WERI-Rb-1 (cell line): ENCODE results near the gene NDUFA3.

Experiments used
- DNase-seq: peaks from one replicate; pipeline ENCODE4 v3.0.0-alpha.2; 2020
- H3K27ac ChIP-seq: fragments of 250-450 bp; sonication (Bioruptor Pico); 2 replicates; pipeline ENCODE4 v1.5.1; 2020; ENCODE audit warnings: mild to moderate bottlenecking, moderate library complexity
- H3K27me3 ChIP-seq: fragments of 250-450 bp; sonication (Bioruptor Pico); 2 replicates; pipeline ENCODE4 v1.5.1; 2021; ENCODE audit warnings: mild to moderate bottlenecking, low read depth, moderate library complexity; ENCODE audit not compliant: insufficient read depth, severe bottlenecking
- H3K36me3 ChIP-seq: fragments of 250-450 bp; sonication (Bioruptor Pico); 2 replicates; pipeline ENCODE4 v1.5.1; 2020; ENCODE audit warnings: mild to moderate bottlenecking, moderate library complexity
- H3K4me3 ChIP-seq: 2 replicates; pipeline ENCODE4 v1.5.1; 2011; ENCODE audit warnings: low read depth, mild to moderate bottlenecking, control low read depth, low read length
- H3K9me3 ChIP-seq: fragments of 250-450 bp; sonication (Bioruptor Pico); 2 replicates; pipeline ENCODE4 v1.5.1; 2021; ENCODE audit warnings: mild to moderate bottlenecking, moderate library complexity; ENCODE audit not compliant: severe bottlenecking
- TF ChIP-seq, protein P1 (sequence below): IDR thresholded peaks from 2 replicates; pipeline ENCODE4 v1.5.1; 2011; ENCODE audit warnings: low read depth, mild to moderate bottlenecking, control low read depth, inconsistent platforms, low read length

The NDUFA3 gene

GRCh38 chr19:54152878-54153524 is 50.3 kb downstream of the NDUFA3 start:
- DNase-seq = no peak
- H3K36me3 ChIP-seq = peaks cover 95% of the 10 kb centered on the region
- TF ChIP-seq, protein P1, sequence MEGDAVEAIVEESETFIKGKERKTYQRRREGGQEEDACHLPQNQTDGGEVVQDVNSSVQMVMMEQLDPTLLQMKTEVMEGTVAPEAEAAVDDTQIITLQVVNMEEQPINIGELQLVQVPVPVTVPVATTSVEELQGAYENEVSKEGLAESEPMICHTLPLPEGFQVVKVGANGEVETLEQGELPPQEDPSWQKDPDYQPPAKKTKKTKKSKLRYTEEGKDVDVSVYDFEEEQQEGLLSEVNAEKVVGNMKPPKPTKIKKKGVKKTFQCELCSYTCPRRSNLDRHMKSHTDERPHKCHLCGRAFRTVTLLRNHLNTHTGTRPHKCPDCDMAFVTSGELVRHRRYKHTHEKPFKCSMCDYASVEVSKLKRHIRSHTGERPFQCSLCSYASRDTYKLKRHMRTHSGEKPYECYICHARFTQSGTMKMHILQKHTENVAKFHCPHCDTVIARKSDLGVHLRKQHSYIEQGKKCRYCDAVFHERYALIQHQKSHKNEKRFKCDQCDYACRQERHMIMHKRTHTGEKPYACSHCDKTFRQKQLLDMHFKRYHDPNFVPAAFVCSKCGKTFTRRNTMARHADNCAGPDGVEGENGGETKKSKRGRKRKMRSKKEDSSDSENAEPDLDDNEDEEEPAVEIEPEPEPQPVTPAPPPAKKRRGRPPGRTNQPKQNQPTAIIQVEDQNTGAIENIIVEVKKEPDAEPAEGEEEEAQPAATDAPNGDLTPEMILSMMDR = no peak
- no peaks in the 10 kb centered on the region for H3K27me3 ChIP-seq
- no peak overlapping the region for H3K4me3 ChIP-seq
- H3K9me3 ChIP-seq = no peaks in the 10 kb centered on the region
- H3K27ac ChIP-seq = no peak overlapping the region

GRCh38 chr19:54153731-54154326 is 51.2 kb downstream of the NDUFA3 start:
- no peak for DNase-seq
- H3K27ac ChIP-seq = no peak overlapping the region

GRCh38 chr19:54154603-54155345 is 52.1 kb downstream of the NDUFA3 start:
- no peak for DNase-seq
- Histone ChIP-seq H3K36me3 (peaks cover 83% of the 10 kb centered on the region), H3K27me3 (no peaks in the 10 kb centered on the region), H3K4me3 (no peak overlapping the region), H3K27ac (no peak overlapping the region), H3K9me3 (no peaks in the 10 kb centered on the region)
- TF ChIP-seq, protein P1 = no peak

More at GRCh38 chr19:54153731-54154326, 51.2 kb downstream of the NDUFA3 start:
- no peaks in the 10 kb centered on the region for H3K27me3 ChIP-seq
- no peaks in the 10 kb centered on the region for H3K9me3 ChIP-seq
- H3K4me3 ChIP-seq = no peak overlapping the region
- TF ChIP-seq, protein P1 = no peak
- peaks cover 93% of the 10 kb centered on the region for H3K36me3 ChIP-seq

DNA sequence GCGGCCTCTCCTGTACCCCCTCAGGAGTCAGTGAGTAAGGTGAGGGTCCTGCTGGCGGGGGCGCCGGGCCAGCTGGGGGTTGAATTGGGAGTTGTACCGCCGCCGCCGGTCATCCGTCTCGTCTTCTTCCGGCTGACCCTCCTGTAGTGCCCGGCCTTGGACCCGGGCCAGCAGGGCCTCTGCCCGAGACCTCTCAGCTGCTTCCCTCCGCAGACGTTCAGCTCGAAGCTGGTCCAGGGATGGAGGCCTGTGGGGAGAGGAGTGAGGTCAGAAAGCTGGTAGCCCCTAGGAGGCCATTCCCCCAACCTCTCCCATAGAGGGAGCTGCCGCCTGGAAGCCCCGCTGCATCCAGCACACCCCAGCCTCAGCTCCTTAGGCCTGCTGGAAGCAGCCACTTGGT is 53.0 kb downstream of the NDUFA3 start:
- Histone ChIP-seq H3K4me3 (no peak overlapping the region), H3K27me3 (no peaks in the 10 kb centered on the region), H3K9me3 (no peaks in the 10 kb centered on the region), H3K36me3 (peaks cover 76% of the 10 kb centered on the region), H3K27ac (no peak overlapping the region)
- TF ChIP-seq, protein P1 = no peak
- no peak for DNase-seq

DNA sequence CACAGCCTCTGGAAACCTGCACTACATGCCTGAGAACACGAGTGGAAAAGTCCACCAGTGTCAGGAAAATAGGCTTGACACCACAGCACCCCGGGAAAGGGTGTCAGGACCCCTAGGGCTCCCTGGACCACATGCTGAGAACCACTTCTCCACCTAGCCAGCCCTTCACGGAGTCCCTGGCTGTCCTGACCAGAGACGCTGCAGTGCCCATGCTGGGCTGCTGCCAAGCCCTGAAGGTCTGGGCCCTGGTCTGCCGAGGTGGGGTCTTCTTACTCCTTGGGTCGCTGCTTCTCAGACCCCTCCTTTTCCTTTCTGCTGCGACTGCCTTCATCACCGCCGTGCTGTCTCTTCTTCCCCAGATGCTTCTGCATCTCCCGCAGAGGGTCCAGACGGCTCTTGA is 53.8 kb downstream of the NDUFA3 start:
- no peaks in the 10 kb centered on the region for H3K27me3 ChIP-seq
- no peaks in the 10 kb centered on the region for H3K9me3 ChIP-seq
- no peak overlapping the region for H3K27ac ChIP-seq
- H3K36me3 ChIP-seq = peaks cover 69% of the 10 kb centered on the region
- no peak overlapping the region for H3K4me3 ChIP-seq
- no peak for DNase-seq
- TF ChIP-seq, protein P1 = no peak
